ENCODE results near the gene GAB1.

DNA sequence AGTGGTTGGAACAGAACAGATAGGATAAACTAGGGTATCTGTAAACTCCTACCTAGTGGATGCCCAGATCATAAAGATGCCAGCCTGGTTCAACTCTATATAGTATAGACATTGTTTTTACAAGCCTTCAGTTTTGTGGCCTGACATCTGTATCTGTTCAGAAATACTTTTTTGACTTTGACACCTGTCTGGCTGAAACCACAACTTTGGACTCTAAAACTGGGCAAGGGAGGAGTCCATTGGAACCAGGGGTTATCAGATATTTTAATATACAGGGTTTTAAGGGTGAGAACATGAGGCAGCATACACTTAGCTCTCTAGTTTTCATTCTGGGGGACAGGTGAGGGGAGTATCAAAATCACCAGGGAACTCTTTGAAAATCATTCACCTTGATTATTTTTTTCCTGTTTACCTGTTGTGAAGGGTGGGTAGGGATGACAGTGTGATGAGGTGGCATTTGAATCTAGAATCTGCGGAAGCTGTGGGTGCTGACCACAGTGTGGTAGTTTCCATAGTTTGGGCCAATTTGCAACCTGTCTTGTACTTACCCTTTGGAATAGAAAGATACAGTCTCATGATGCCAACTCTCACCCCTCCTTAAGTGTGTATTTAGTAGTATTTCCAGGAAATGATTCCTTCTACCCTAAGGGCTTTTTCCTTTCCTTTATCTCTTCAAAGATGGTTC, 20.6 kb downstream of the GAB1 start:
- TF ChIP-seq, protein P1, sequence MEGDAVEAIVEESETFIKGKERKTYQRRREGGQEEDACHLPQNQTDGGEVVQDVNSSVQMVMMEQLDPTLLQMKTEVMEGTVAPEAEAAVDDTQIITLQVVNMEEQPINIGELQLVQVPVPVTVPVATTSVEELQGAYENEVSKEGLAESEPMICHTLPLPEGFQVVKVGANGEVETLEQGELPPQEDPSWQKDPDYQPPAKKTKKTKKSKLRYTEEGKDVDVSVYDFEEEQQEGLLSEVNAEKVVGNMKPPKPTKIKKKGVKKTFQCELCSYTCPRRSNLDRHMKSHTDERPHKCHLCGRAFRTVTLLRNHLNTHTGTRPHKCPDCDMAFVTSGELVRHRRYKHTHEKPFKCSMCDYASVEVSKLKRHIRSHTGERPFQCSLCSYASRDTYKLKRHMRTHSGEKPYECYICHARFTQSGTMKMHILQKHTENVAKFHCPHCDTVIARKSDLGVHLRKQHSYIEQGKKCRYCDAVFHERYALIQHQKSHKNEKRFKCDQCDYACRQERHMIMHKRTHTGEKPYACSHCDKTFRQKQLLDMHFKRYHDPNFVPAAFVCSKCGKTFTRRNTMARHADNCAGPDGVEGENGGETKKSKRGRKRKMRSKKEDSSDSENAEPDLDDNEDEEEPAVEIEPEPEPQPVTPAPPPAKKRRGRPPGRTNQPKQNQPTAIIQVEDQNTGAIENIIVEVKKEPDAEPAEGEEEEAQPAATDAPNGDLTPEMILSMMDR (IDR thresholded peaks at IDR 0.05; ENCODE audit: low read length): no peak
- TF ChIP-seq EZH2 (IDR thresholded peaks at IDR 0.05; ENCODE audit: borderline replicate concordance, low read length): no peak
